Measurements from ENCODE around the gene SUPT6H. TPM values are rescaled to one million over a fixed set of nuclear protein-coding genes. Genes with fewer than 3 reads are reported as not detected.

The SUPT6H gene
- total RNA-seq, 1 experiment from 2014 or later, result 61.3 TPM

- TF ChIP-seq SP1 (CRISPR knock-in tag; conservative IDR thresholded peaks at IDR 0.05) (peak; percentile 53; the same call in 1 of the 2 replicates), ZNF121 (CRISPR knock-in tag; IDR thresholded peaks at IDR 0.05) (peak; percentile 75; the same call in 1 of the 2 replicates), E2F4 (CRISPR knock-in tag; IDR thresholded peaks at IDR 0.05; ENCODE audit: borderline replicate concordance, low read depth) (no peak), ZNF281 (CRISPR knock-in tag; IDR thresholded peaks at IDR 0.05) (0 out of 2 replicates have a peak, but pooled peaks have one; percentile 76), FOXK1 (CRISPR knock-in tag; IDR thresholded peaks at IDR 0.05) (peak; percentile 26), ARID4B (CRISPR knock-in tag; IDR thresholded peaks at IDR 0.05; ENCODE audit: borderline replicate concordance) (peak; percentile 26; the same call in 1 of the 2 replicates)
- TF ChIP-seq, protein P1, sequence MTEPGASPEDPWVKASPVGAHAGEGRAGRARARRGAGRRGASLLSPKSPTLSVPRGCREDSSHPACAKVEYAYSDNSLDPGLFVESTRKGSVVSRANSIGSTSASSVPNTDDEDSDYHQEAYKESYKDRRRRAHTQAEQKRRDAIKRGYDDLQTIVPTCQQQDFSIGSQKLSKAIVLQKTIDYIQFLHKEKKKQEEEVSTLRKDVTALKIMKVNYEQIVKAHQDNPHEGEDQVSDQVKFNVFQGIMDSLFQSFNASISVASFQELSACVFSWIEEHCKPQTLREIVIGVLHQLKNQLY (CRISPR knock-in tag; IDR thresholded peaks at IDR 0.05), result 0 out of 2 replicates have a peak, but pooled peaks have one; percentile 8
- TF ChIP-seq, protein P2, sequence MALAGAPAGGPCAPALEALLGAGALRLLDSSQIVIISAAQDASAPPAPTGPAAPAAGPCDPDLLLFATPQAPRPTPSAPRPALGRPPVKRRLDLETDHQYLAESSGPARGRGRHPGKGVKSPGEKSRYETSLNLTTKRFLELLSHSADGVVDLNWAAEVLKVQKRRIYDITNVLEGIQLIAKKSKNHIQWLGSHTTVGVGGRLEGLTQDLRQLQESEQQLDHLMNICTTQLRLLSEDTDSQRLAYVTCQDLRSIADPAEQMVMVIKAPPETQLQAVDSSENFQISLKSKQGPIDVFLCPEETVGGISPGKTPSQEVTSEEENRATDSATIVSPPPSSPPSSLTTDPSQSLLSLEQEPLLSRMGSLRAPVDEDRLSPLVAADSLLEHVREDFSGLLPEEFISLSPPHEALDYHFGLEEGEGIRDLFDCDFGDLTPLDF (CRISPR knock-in tag; IDR thresholded peaks at IDR 0.05), result no peak
Observed at GRCh38 chr17:28717578-28718332, 55.8 kb downstream of the SUPT6H start, which contains the start of gene RAB34 (continued).

DNA sequence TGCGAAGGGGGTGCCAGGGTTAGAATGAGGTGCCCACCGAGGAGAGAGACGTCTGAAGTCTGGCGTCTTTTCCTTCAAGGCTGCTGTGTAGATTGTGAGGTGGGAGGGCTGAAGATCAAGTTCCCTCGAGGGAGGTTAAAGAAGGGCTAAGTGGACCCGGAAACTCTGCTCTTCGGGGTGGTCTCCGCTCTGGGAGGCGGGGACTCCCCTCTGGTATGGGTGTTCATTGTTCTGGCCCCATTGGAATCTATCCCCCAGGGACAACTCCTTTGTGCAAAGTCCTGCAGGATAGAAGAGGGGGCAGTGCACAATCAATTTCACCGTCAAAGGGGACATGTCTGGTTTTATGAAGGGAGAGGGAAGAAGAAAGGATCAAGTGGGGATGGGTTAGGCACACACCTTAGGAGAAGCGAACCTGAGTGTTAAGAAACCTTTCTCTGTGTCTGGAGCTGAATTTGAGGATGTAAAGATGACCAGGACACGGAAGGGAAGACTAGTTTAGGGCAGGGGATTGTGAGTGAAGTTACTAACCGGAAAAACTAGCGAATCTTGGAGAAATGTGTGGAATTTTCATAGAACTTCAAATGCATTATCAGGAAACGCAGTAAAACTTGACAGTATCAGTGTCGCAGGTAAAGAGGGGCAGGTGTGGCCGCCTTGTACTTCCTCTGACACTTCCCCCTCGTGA lies 56.5 kb downstream of the SUPT6H start:
- no peak for DNase-seq (ENCODE audit: low spot score)
- TF ChIP-seq, protein P3, sequence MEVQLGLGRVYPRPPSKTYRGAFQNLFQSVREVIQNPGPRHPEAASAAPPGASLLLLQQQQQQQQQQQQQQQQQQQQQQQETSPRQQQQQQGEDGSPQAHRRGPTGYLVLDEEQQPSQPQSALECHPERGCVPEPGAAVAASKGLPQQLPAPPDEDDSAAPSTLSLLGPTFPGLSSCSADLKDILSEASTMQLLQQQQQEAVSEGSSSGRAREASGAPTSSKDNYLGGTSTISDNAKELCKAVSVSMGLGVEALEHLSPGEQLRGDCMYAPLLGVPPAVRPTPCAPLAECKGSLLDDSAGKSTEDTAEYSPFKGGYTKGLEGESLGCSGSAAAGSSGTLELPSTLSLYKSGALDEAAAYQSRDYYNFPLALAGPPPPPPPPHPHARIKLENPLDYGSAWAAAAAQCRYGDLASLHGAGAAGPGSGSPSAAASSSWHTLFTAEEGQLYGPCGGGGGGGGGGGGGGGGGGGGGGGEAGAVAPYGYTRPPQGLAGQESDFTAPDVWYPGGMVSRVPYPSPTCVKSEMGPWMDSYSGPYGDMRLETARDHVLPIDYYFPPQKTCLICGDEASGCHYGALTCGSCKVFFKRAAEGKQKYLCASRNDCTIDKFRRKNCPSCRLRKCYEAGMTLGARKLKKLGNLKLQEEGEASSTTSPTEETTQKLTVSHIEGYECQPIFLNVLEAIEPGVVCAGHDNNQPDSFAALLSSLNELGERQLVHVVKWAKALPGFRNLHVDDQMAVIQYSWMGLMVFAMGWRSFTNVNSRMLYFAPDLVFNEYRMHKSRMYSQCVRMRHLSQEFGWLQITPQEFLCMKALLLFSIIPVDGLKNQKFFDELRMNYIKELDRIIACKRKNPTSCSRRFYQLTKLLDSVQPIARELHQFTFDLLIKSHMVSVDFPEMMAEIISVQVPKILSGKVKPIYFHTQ (CRISPR knock-in tag; IDR thresholded peaks at IDR 0.05), result no peak
- TF ChIP-seq FOXP1 (CRISPR knock-in tag; IDR thresholded peaks at IDR 0.05; ENCODE audit: borderline replicate concordance) (no peak), ERG (CRISPR knock-in tag; IDR thresholded peaks at IDR 0.05) (no peak), CREB1 (CRISPR knock-in tag; IDR thresholded peaks at IDR 0.05) (no peak), TCF7 (CRISPR knock-in tag; IDR thresholded peaks at IDR 0.05; ENCODE audit: low read depth) (no peak), ZBTB21 (CRISPR knock-in tag; IDR thresholded peaks at IDR 0.05; ENCODE audit: borderline replicate concordance) (no peak), GABPB1 (CRISPR knock-in tag; IDR thresholded peaks at IDR 0.05) (no peak), ESRRA (CRISPR knock-in tag; IDR thresholded peaks at IDR 0.05; ENCODE audit: borderline replicate concordance) (no peak), NFYB (CRISPR knock-in tag; conservative IDR thresholded peaks at IDR 0.05; ENCODE audit: low read depth) (no peak)
- TF ChIP-seq, protein P4, sequence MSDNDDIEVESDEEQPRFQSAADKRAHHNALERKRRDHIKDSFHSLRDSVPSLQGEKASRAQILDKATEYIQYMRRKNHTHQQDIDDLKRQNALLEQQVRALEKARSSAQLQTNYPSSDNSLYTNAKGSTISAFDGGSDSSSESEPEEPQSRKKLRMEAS (CRISPR knock-in tag; IDR thresholded peaks at IDR 0.05), result peak; percentile 34; the same call in 1 of the 2 replicates

More for the DNA sequence above, 56.5 kb downstream of the SUPT6H start:
- POLR2A ChIA-PET, result interaction anchor here (1.4 to 2.5 kb wide), 2 partner anchors 9 to 11 kb away, joined by 5 to 31 read pairs; partner anchors contain the start of gene NEK8
- no peaks in the 10 kb centered on the region for H3K27me3 Mint-ChIP-seq (ENCODE audit: low read depth)
- peaks cover 58% of the 10 kb centered on the region for H3K36me3 Mint-ChIP-seq
- peak overlapping the region; percentile 97 for H3K27ac Mint-ChIP-seq
- CTCF ChIA-PET, result interaction anchor here (1.2 to 2.1 kb wide), 5 partner anchors 10 to 180 kb away, joined by 4 to 24 read pairs (median 5); partner anchors contain the start of genes BLTP2, FLOT2 and NEK8
- H3K9me3 Mint-ChIP-seq, result no peaks in the 10 kb centered on the region
- H3K4me1 Mint-ChIP-seq, result peaks cover 50% of the 10 kb centered on the region
- peak; percentile 1 for ATAC-seq
- H3K4me3 Mint-ChIP-seq, result peak overlapping the region; percentile 100
